GM19025 (cell line): ENCODE results near the gene ABCA8.
"Not testable (repeated sequence)": the region's sequence is repeated elsewhere in the genome, so short reads cannot be mapped to it uniquely, and the experiment has no call there.

Source experiments
- ATAC-seq: cut with Tn5 transposase; IDR thresholded peaks from one replicate; pipeline ENCODE4 v1.9.1; 2021; ENCODE audit warnings: mild to moderate bottlenecking, low read depth, moderate library complexity; ENCODE audit not compliant: unreplicated experiment

ABCA8 gene

GRCh38 chr17:68944435-68945035 is 10.7 kb downstream of the ABCA8 start:
- no peak for ATAC-seq

GRCh38 chr17:68943812-68944182 is 11.4 kb downstream of the ABCA8 start:
- ATAC-seq, result not testable (repeated sequence)

GRCh38 chr17:68943123-68943811 is 11.9 kb downstream of the ABCA8 start:
- ATAC-seq, result no peak

- no peak for ATAC-seq
Observed at GRCh38 chr17:68942389-68942788, 12.8 kb downstream of the ABCA8 start.

GRCh38 chr17:68941761-68942160 is 13.4 kb downstream of the ABCA8 start:
- ATAC-seq, result no peak

GRCh38 chr17:68939195-68939594 is 16.0 kb downstream of the ABCA8 start:
- ATAC-seq, result no peak

- ATAC-seq, result no peak
Observed at GRCh38 chr17:68937890-68938514, 17.2 kb downstream of the ABCA8 start.

GRCh38 chr17:68927516-68927915 is 27.7 kb downstream of the ABCA8 start:
- no peak for ATAC-seq

GRCh38 chr17:68924793-68925720 is 30.1 kb downstream of the ABCA8 start:
- no peak for ATAC-seq

GRCh38 chr17:68910789-68911431 is 44.3 kb downstream of the ABCA8 start:
- no peak for ATAC-seq

- no peak for ATAC-seq
Observed at GRCh38 chr17:68910251-68910705, 44.9 kb downstream of the ABCA8 start.

- no peak for ATAC-seq
Observed at GRCh38 chr17:68909066-68909465, 46.1 kb downstream of the ABCA8 start.

GRCh38 chr17:68908045-68908444 is 47.1 kb downstream of the ABCA8 start:
- peak; percentile 53 for ATAC-seq

GRCh38 chr17:68906638-68907037 is 48.6 kb downstream of the ABCA8 start:
- no peak for ATAC-seq

- no peak for ATAC-seq
Observed at GRCh38 chr17:68903286-68903685, 51.9 kb downstream of the ABCA8 start.

- no peak for ATAC-seq
Observed at GRCh38 chr17:68897557-68897956, 57.6 kb downstream of the ABCA8 start.

GRCh38 chr17:68892658-68893057 is 62.5 kb downstream of the ABCA8 start:
- no peak for ATAC-seq

- ATAC-seq, result no peak
Observed at GRCh38 chr17:68892193-68892592, 63.0 kb downstream of the ABCA8 start.

- no peak for ATAC-seq
Observed at GRCh38 chr17:68886401-68886800, 68.8 kb downstream of the ABCA8 start.

GRCh38 chr17:68884888-68885287 is 70.3 kb downstream of the ABCA8 start:
- no peak for ATAC-seq
